Endothelial cell of umbilical vein (primary cell): ENCODE data around the gene MAP1LC3C.

Experiments used
- POLR2A ChIP-seq: IDR thresholded peaks from 2 replicates; pipeline ENCODE4 v1.6.1; 2012; ENCODE audit warnings: low read depth, mild to moderate bottlenecking, control low read depth, low read length
- TF ChIP-seq, protein P1 (sequence below), 2 donors: IDR thresholded peaks; 1 replicate in 1 of 2; 2 replicates in 1 of 2; pipeline ENCODE4 v1.5.1; 2011; ENCODE audit warnings: low read length in 2 of 2, mild to moderate bottlenecking in 2 of 2, moderate library complexity in 2 of 2, control low read depth in 1 of 2, inconsistent platforms in 1 of 2, low read depth in 1 of 2; ENCODE audit not compliant: insufficient read depth in 1 of 2; ENCODE audit errors: extremely low read depth in 1 of 2

DNA sequence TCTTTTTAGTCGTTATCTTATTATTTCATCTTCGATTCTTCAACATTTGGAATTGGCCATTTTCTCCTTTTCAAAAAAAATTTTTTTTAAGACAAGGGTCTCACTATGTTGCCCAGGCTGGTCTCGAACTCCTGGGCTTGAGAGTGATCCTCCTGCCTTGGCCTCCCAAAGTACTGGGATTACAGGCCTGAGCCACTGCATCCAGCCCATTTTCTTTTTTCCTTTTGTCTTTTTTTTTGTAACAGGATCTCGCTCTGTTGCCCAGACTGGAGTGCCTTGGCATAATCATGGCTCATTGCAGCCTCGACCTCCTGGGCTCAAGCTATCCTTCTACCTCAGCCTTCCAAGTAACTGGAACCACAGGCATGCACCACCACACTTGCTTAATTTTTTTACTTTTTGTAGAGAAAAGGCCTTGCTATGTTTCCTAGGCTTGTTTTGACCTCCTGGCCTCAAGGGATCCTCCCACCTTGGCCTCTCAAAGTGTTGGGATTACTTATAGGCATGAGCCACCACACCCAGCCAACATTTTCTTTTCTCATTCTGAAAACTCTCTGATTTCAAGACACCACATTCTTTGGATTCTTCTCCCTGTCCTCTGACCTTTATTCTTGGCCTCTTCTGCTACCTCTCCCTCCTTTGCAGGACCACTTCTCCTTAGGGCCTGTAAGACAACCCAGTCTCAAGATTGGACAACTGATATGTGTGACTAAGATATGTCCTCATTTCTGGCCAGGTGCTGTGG, 6.0 kb upstream of the MAP1LC3C start:
- TF ChIP-seq, protein P1, sequence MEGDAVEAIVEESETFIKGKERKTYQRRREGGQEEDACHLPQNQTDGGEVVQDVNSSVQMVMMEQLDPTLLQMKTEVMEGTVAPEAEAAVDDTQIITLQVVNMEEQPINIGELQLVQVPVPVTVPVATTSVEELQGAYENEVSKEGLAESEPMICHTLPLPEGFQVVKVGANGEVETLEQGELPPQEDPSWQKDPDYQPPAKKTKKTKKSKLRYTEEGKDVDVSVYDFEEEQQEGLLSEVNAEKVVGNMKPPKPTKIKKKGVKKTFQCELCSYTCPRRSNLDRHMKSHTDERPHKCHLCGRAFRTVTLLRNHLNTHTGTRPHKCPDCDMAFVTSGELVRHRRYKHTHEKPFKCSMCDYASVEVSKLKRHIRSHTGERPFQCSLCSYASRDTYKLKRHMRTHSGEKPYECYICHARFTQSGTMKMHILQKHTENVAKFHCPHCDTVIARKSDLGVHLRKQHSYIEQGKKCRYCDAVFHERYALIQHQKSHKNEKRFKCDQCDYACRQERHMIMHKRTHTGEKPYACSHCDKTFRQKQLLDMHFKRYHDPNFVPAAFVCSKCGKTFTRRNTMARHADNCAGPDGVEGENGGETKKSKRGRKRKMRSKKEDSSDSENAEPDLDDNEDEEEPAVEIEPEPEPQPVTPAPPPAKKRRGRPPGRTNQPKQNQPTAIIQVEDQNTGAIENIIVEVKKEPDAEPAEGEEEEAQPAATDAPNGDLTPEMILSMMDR (IDR thresholded peaks at IDR 0.05; ENCODE audit: extremely low read depth in 1 of 2, insufficient read depth in 1 of 2, low read depth in 1 of 2, low read length in 2 of 2) = no peak
- TF ChIP-seq POLR2A = no peak
